ENCODE measurements around the gene GABBR2. TPM values are rescaled to one million over a fixed set of nuclear protein-coding genes. Genes with fewer than 3 reads are reported as not detected.

The GABBR2 gene
- total RNA-seq, 2 experiments from 2014 or later: not detected

- no TSS peak for BruUV-seq (replicated peaks)
- no peak overlapping the region for H3K27ac ChIP-seq (ENCODE audit: low read depth, low read length, poor library complexity, severe bottlenecking)
- peaks cover 4% of the 10 kb centered on the region for H3K4me1 ChIP-seq (ENCODE audit: insufficient read depth, low read length, poor library complexity, severe bottlenecking)
- intact Hi-C loops (cut with micrococcal nuclease; ENCODE audit: unreplicated experiment): no loop called here
- no peak overlapping the region for H2AFZ ChIP-seq (ENCODE audit: low read length)
- no peaks in the 10 kb centered on the region for H3K79me2 ChIP-seq (ENCODE audit: insufficient read depth, low read depth, low read length)
- TF ChIP-seq CTCF (conservative IDR thresholded peaks at IDR 0.05; ENCODE audit: low read length): no peak
- no peak for TF ChIP-seq EZH2phosphoT487 (IDR thresholded peaks at IDR 0.05; ENCODE audit: borderline replicate concordance, low read depth, low read length)
- no peaks in the 10 kb centered on the region for H3K9me2 ChIP-seq (ENCODE audit: insufficient read depth, low read length)
- no peak for DNase-seq (ENCODE audit: low spot score)
- no peaks in the 10 kb centered on the region for H3K36me3 ChIP-seq (ENCODE audit: insufficient read depth, low read length)
- no peaks in the 10 kb centered on the region for H3K9me3 ChIP-seq (ENCODE audit: low read length)
- H3K4me3 ChIP-seq (ENCODE audit: low read depth, low read length, poor library complexity, severe bottlenecking): no peak overlapping the region
- no peak overlapping the region for H3K4me2 ChIP-seq (ENCODE audit: low read length)
- ChIA-PET POLR2A (interaction anchor here (0.6 kb wide), 1 partner anchor 38 kb away, joined by 3 read pairs; no protein-coding TSS in a partner anchor), CTCF (ENCODE audit: unreplicated experiment) (no interaction called here)
- no peaks in the 10 kb centered on the region for H4K20me1 ChIP-seq (ENCODE audit: insufficient read depth, low read length)
Observed at GRCh38 chr9:98335661-98336060, 373.1 kb downstream of the GABBR2 start.

GRCh38 chr9:98334796-98335195 lies 373.9 kb downstream of the GABBR2 start:
- Histone ChIP-seq H2AFZ (ENCODE audit: low read length) (no peak overlapping the region), H3K9me3 (ENCODE audit: low read length) (no peaks in the 10 kb centered on the region), H3K9me2 (ENCODE audit: insufficient read depth, low read length) (no peaks in the 10 kb centered on the region), H4K20me1 (ENCODE audit: insufficient read depth, low read length) (no peaks in the 10 kb centered on the region), H3K4me2 (ENCODE audit: low read length) (no peak overlapping the region), H3K36me3 (ENCODE audit: insufficient read depth, low read length) (no peaks in the 10 kb centered on the region), H3K4me3 (ENCODE audit: low read depth, low read length, poor library complexity, severe bottlenecking) (no peak overlapping the region), H3K79me2 (ENCODE audit: insufficient read depth, low read depth, low read length) (no peaks in the 10 kb centered on the region), H3K4me1 (ENCODE audit: insufficient read depth, low read length, poor library complexity, severe bottlenecking) (peaks cover 4% of the 10 kb centered on the region), H3K27ac (ENCODE audit: low read depth, low read length, poor library complexity, severe bottlenecking) (no peak overlapping the region)
- no TSS peak for BruUV-seq (replicated peaks)
- POLR2A ChIA-PET: no interaction called here
- CTCF ChIA-PET (ENCODE audit: unreplicated experiment): no interaction called here
- DNase-seq (ENCODE audit: low spot score): no peak
- intact Hi-C loops (cut with micrococcal nuclease; ENCODE audit: unreplicated experiment): no loop called here
- TF ChIP-seq CTCF (conservative IDR thresholded peaks at IDR 0.05; ENCODE audit: low read length): no peak
- no peak for TF ChIP-seq EZH2phosphoT487 (IDR thresholded peaks at IDR 0.05; ENCODE audit: borderline replicate concordance, low read depth, low read length)

GRCh38 chr9:98333703-98334582 lies 374.8 kb downstream of the GABBR2 start:
- no peak for DNase-seq (ENCODE audit: low spot score)
- Histone ChIP-seq H3K4me2 (ENCODE audit: low read length) (no peak overlapping the region), H3K9me3 (ENCODE audit: low read length) (no peaks in the 10 kb centered on the region), H3K36me3 (ENCODE audit: insufficient read depth, low read length) (no peaks in the 10 kb centered on the region), H3K9me2 (ENCODE audit: insufficient read depth, low read length) (no peaks in the 10 kb centered on the region), H2AFZ (ENCODE audit: low read length) (no peak overlapping the region), H3K79me2 (ENCODE audit: insufficient read depth, low read depth, low read length) (no peaks in the 10 kb centered on the region), H3K4me3 (ENCODE audit: low read depth, low read length, poor library complexity, severe bottlenecking) (no peak overlapping the region), H3K4me1 (ENCODE audit: insufficient read depth, low read length, poor library complexity, severe bottlenecking) (peaks cover 5% of the 10 kb centered on the region), H3K27ac (ENCODE audit: low read depth, low read length, poor library complexity, severe bottlenecking) (no peak overlapping the region), H4K20me1 (ENCODE audit: insufficient read depth, low read length) (no peaks in the 10 kb centered on the region)
- intact Hi-C loops (cut with micrococcal nuclease; ENCODE audit: unreplicated experiment): no loop called here
- BruUV-seq (replicated peaks): no TSS peak
- ChIA-PET CTCF (ENCODE audit: unreplicated experiment) (no interaction called here), POLR2A (interaction anchor here (1.5 kb wide), 1 partner anchor 8 kb away, joined by 5 read pairs; no protein-coding TSS in a partner anchor)
- no peak for TF ChIP-seq CTCF (conservative IDR thresholded peaks at IDR 0.05; ENCODE audit: low read length)
- no peak for TF ChIP-seq EZH2phosphoT487 (IDR thresholded peaks at IDR 0.05; ENCODE audit: borderline replicate concordance, low read depth, low read length)
